Uterus (tissue), 2 donors: ENCODE results near the gene KIF1B.

Experiments used
- CTCF ChIP-seq, 4 experiments: fragments of 200-600 bp in 2 of 4; fragments of 450-650 bp in 2 of 4; sonication (generic) in 2 of 4; IDR thresholded peaks; one replicate each; pipeline ENCODE4 v1.5.1; 2016 to 2019; ENCODE audit warnings: antibody characterized with exemption in 4 of 4, mild to moderate bottlenecking in 2 of 4, moderate library complexity in 1 of 4
- POLR2A ChIP-seq, 2 donors: fragments of 450-650 bp; IDR thresholded peaks; one replicate each; pipeline ENCODE4 v1.6.1; 2016; ENCODE audit warnings: antibody characterized with exemption in 2 of 2, mild to moderate bottlenecking in 1 of 2, moderate library complexity in 1 of 2

- TF ChIP-seq POLR2A (IDR thresholded peaks at IDR 0.05) = no peak
- TF ChIP-seq CTCF (IDR thresholded peaks at IDR 0.05) = no peak
These were observed 24.6 kb upstream of the KIF1B start for GRCh38 chr1:10185759-10186158.
